Activated B cell treated with CpG ODN at 0.5 μM for 24 hours (primary cell): ENCODE results near the gene FLVCR1. TPM values are rescaled to one million over a fixed set of nuclear protein-coding genes. Genes with fewer than 3 reads are reported as not detected.

ENCODE experiments used
- ATAC-seq: fragments of 200-7000 bp; cut with Tn5 transposase; one replicate; pipeline ENCODE4 v1.10.0; 2021; ENCODE audit warnings: low read depth, mild to moderate bottlenecking, moderate library complexity
- CTCF ChIA-PET: fragments of 350-600 bp; sonication (Branson Sonifier 250); formaldehyde crosslinking; loops from one replicate; lab custom pipeline; 2021; ENCODE audit warnings: antibody characterized with exemption; lab: Charles Lee
- POLR2A ChIA-PET: fragments of 350-600 bp; sonication (Branson Sonifier 250); formaldehyde crosslinking; loops from one replicate; lab custom pipeline; 2021; ENCODE audit warnings: antibody characterized with exemption; lab: Charles Lee
- DNase-seq: peaks from one replicate; pipeline ENCODE4 v3.0.0; 2022
- H3K27ac Mint-ChIP-seq: one replicate; pipeline ENCODE4 v1.8.0; 2020; ENCODE audit warnings: mixed read lengths
- H3K27me3 Mint-ChIP-seq: one replicate; pipeline ENCODE4 v1.8.0; 2021; ENCODE audit warnings: mixed read lengths
- H3K36me3 Mint-ChIP-seq: one replicate; pipeline ENCODE4 v1.8.0; 2021; ENCODE audit warnings: low read depth, mixed read lengths
- H3K4me1 Mint-ChIP-seq: one replicate; pipeline ENCODE4 v1.8.0; 2021; ENCODE audit warnings: mixed read lengths
- H3K4me3 Mint-ChIP-seq: one replicate; pipeline ENCODE4 v1.8.0; 2020; ENCODE audit warnings: mild to moderate bottlenecking, mixed read lengths
- H3K9me3 Mint-ChIP-seq: one replicate; pipeline ENCODE4 v1.8.0; 2020; ENCODE audit warnings: mixed read lengths
- CTCF ChIP-seq: fragments of 200-600 bp; IDR thresholded peaks from one replicate; pipeline ENCODE4 v1.8.0; 2022; ENCODE audit warnings: antibody characterized with exemption, mild to moderate bottlenecking
- intact Hi-C: fragments of 100-400 bp; cut with micrococcal nuclease; formaldehyde crosslinking; loops from one replicate; pipeline ENCODE4 v1.15.1; 2024
- total RNA-seq: library from RNA; stranded (reverse); gene quantifications from 2 replicates; pipeline ENCODE4 v1.2.3, GENCODE V29; 2022

The FLVCR1 gene
- total RNA-seq, 1 donor from 2014 or later, result 12.7 TPM

- ChIA-PET CTCF (no interaction called here), POLR2A (interaction anchor here (0.6 kb wide), 1 partner anchor 1111 kb away, joined by 3 read pairs; no protein-coding TSS in a partner anchor)
- Mint-ChIP-seq H3K9me3 (no peaks in the 10 kb centered on the region), H3K27ac (no peak overlapping the region), H3K4me3 (no peak overlapping the region), H3K27me3 (peaks cover 16% of the 10 kb centered on the region), H3K36me3 (no peaks in the 10 kb centered on the region), H3K4me1 (peaks cover 6% of the 10 kb centered on the region)
- no peak for TF ChIP-seq CTCF
- no peak for ATAC-seq
- DNase-seq, result no peak
- intact Hi-C loops, result no loop called here
Measured at GRCh38 chr1:212920246-212920645, 62.2 kb downstream of the FLVCR1 start.

GRCh38 chr1:212920896-212921295 lies 62.8 kb downstream of the FLVCR1 start:
- DNase-seq (no peak), ATAC-seq (no peak)
- intact Hi-C loops, result no loop called here
- ChIA-PET CTCF (interaction anchor here (0.7 kb wide), 1 partner anchor 74 kb away, joined by 3 read pairs; no protein-coding TSS in a partner anchor), POLR2A (no interaction called here)
- H3K4me3 Mint-ChIP-seq, result no peak overlapping the region
- no peaks in the 10 kb centered on the region for H3K36me3 Mint-ChIP-seq
- H3K27me3 Mint-ChIP-seq, result peaks cover 16% of the 10 kb centered on the region
- no peaks in the 10 kb centered on the region for H3K9me3 Mint-ChIP-seq
- H3K27ac Mint-ChIP-seq, result no peak overlapping the region
- TF ChIP-seq CTCF, result no peak
- H3K4me1 Mint-ChIP-seq, result peaks cover 6% of the 10 kb centered on the region

- POLR2A ChIA-PET, result no interaction called here
Measured at GRCh38 chr1:212922016-212922415, 63.9 kb downstream of the FLVCR1 start.

GRCh38 chr1:212926372-212926771 lies 68.3 kb downstream of the FLVCR1 start:
- intact Hi-C loops, result no loop called here
- DNase-seq, result no peak
- no peak for ATAC-seq
- H3K27me3 Mint-ChIP-seq, result peaks cover 4% of the 10 kb centered on the region
- ChIA-PET CTCF (no interaction called here), POLR2A (no interaction called here)
- no peaks in the 10 kb centered on the region for H3K4me1 Mint-ChIP-seq
- no peak overlapping the region for H3K27ac Mint-ChIP-seq
- H3K9me3 Mint-ChIP-seq, result no peaks in the 10 kb centered on the region
- no peaks in the 10 kb centered on the region for H3K36me3 Mint-ChIP-seq
- no peak overlapping the region for H3K4me3 Mint-ChIP-seq
- TF ChIP-seq CTCF, result no peak

More at GRCh38 chr1:212922016-212922415, 63.9 kb downstream of the FLVCR1 start:
- no peak overlapping the region for H3K4me3 Mint-ChIP-seq
- intact Hi-C loops, result no loop called here
- CTCF ChIA-PET, result no interaction called here
- TF ChIP-seq CTCF, result no peak
- no peak for DNase-seq
- H3K27me3 Mint-ChIP-seq, result peaks cover 12% of the 10 kb centered on the region
- ATAC-seq, result no peak
- H3K4me1 Mint-ChIP-seq, result no peaks in the 10 kb centered on the region
- H3K27ac Mint-ChIP-seq, result no peak overlapping the region
- H3K9me3 Mint-ChIP-seq, result no peaks in the 10 kb centered on the region
- no peaks in the 10 kb centered on the region for H3K36me3 Mint-ChIP-seq

- Mint-ChIP-seq H3K27ac (no peak overlapping the region), H3K9me3 (no peaks in the 10 kb centered on the region), H3K36me3 (no peaks in the 10 kb centered on the region), H3K4me1 (no peaks in the 10 kb centered on the region), H3K27me3 (peaks cover 4% of the 10 kb centered on the region), H3K4me3 (no peak overlapping the region)
- DNase-seq (no peak), ATAC-seq (no peak)
- ChIA-PET POLR2A (interaction anchor here (0.5 kb wide), 1 partner anchor 63 kb away, joined by 4 read pairs; no protein-coding TSS in a partner anchor), CTCF (no interaction called here)
- no peak for TF ChIP-seq CTCF
- intact Hi-C loops, result no loop called here
Measured at GRCh38 chr1:212928323-212929291, 70.5 kb downstream of the FLVCR1 start.
